ENCODE measurements around the gene DNAH14.
A peak's percentile ranks its signal among the peaks of the same experiment; 100 is the strongest.

DNAH14 gene

GRCh38 chr1:225374996-225375395 is 445.5 kb downstream of the DNAH14 start:
- H3K9me3 ChIP-seq (ENCODE audit: control insufficient read depth, insufficient read depth, low read depth, low read length), result no peaks in the 10 kb centered on the region
- no peaks in the 10 kb centered on the region for H3K36me3 ChIP-seq (ENCODE audit: control insufficient read depth in 2 of 2, insufficient read depth in 1 of 2, low read length in 2 of 2)
- no peak overlapping the region for H3K27ac ChIP-seq (ENCODE audit: extremely low read depth, low read depth, low read length)
- CTCF ChIA-PET, result interaction anchor here (1.2 kb wide), 1 partner anchor 13 kb away, joined by 4 read pairs; no protein-coding TSS in a partner anchor
- H3K4me3 ChIP-seq (ENCODE audit: low read depth, low read length), result no peak overlapping the region
- peaks cover 5% of the 10 kb centered on the region; the same call in 1 of the 2 replicates for H3K4me1 ChIP-seq (ENCODE audit: control insufficient read depth, insufficient read depth, low read length)
- POLR2A ChIA-PET, result no interaction called here
- TF ChIP-seq ZSCAN16 (tag by site-specific recombination; IDR thresholded peaks at IDR 0.05) (no peak), ZNF664 (tag by site-specific recombination; IDR thresholded peaks at IDR 0.05) (peak; percentile 28; the same call in 1 of the 2 replicates), ZNF132 (tag by site-specific recombination; IDR thresholded peaks at IDR 0.05; ENCODE audit: borderline replicate concordance) (no peak)

GRCh38 chr1:225378880-225379279 is 449.4 kb downstream of the DNAH14 start:
- H3K9me3 ChIP-seq (ENCODE audit: control insufficient read depth, insufficient read depth, low read depth, low read length), result no peaks in the 10 kb centered on the region
- POLR2A ChIA-PET, result interaction anchor here (0.6 to 1.4 kb wide), 3 partner anchors 8 to 621 kb away, joined by 3 to 5 read pairs (median 3); no protein-coding TSS in a partner anchor
- TF ChIP-seq ZSCAN30 (tag by site-specific recombination; IDR thresholded peaks at IDR 0.05), result peak; percentile 97
- TF ChIP-seq PRDM6 (tag by site-specific recombination; IDR thresholded peaks at IDR 0.05), result 0 out of 2 replicates have a peak, but pooled peaks have one; percentile 33
- no peak for TF ChIP-seq ZNF623 (tag by site-specific recombination; IDR thresholded peaks at IDR 0.05)
- no peak for TF ChIP-seq BCL6B (tag by site-specific recombination; IDR thresholded peaks at IDR 0.05)
- TF ChIP-seq ZNF561 (tag by site-specific recombination; IDR thresholded peaks at IDR 0.05; ENCODE audit: borderline replicate concordance), result peak; percentile 63; the same call in 1 of the 2 replicates
- no peak for TF ChIP-seq ZNF560 (tag by site-specific recombination; IDR thresholded peaks at IDR 0.05; ENCODE audit: borderline replicate concordance)
- TF ChIP-seq ZNF664 (tag by site-specific recombination; IDR thresholded peaks at IDR 0.05), result no peak
- TF ChIP-seq ZNF768 (tag by site-specific recombination; IDR thresholded peaks at IDR 0.05), result no peak
- no peak for TF ChIP-seq ZNF426 (tag by site-specific recombination; IDR thresholded peaks at IDR 0.05)
- TF ChIP-seq ZNF48 (tag by site-specific recombination; IDR thresholded peaks at IDR 0.05), result no peak
- peak; percentile 42 for TF ChIP-seq ZBTB21 (tag by site-specific recombination; IDR thresholded peaks at IDR 0.05)
- TF ChIP-seq ZNF449 (tag by site-specific recombination; IDR thresholded peaks at IDR 0.05), result no peak; the same call in 1 of the 2 replicates
- peak; percentile 6; the same call in 1 of the 2 replicates for TF ChIP-seq GLI2 (tag by site-specific recombination; IDR thresholded peaks at IDR 0.05; ENCODE audit: borderline replicate concordance, low read depth)
- no peak for TF ChIP-seq ZNF23 (tag by site-specific recombination; IDR thresholded peaks at IDR 0.05; ENCODE audit: borderline replicate concordance)
- TF ChIP-seq ZNF391 (tag by site-specific recombination; IDR thresholded peaks at IDR 0.05; ENCODE audit: borderline replicate concordance, low read depth), result no peak
- no peak for TF ChIP-seq ZNF510 (tag by site-specific recombination; IDR thresholded peaks at IDR 0.05; ENCODE audit: insufficient replicate concordance)
- TF ChIP-seq ZNF692 (tag by site-specific recombination; IDR thresholded peaks at IDR 0.05), result peak; percentile 71; the same call in 1 of the 2 replicates
- no peak for TF ChIP-seq ZSCAN16 (tag by site-specific recombination; IDR thresholded peaks at IDR 0.05)
- no peak for TF ChIP-seq ZNF114 (tag by site-specific recombination; IDR thresholded peaks at IDR 0.05)
- TF ChIP-seq ZBTB26 (tag by site-specific recombination; optimal IDR thresholded peaks at IDR 0.05), result no peak
- peak; percentile 62; the same call in 1 of the 2 replicates for TF ChIP-seq ZNF2 (tag by site-specific recombination; IDR thresholded peaks at IDR 0.05)
- no peak for TF ChIP-seq ZNF211 (tag by site-specific recombination; IDR thresholded peaks at IDR 0.05; ENCODE audit: low read depth)
- peak; percentile 85 for TF ChIP-seq ZIC2 (tag by site-specific recombination; IDR thresholded peaks at IDR 0.05)
- peak; percentile 95 for TF ChIP-seq SP7 (tag by site-specific recombination; IDR thresholded peaks at IDR 0.05)
- peak; percentile 13; the same call in 1 of the 2 replicates for TF ChIP-seq ZSCAN4 (tag by site-specific recombination; IDR thresholded peaks at IDR 0.05)

More at GRCh38 chr1:225378880-225379279, 449.4 kb downstream of the DNAH14 start:
- H3K27ac ChIP-seq (ENCODE audit: extremely low read depth, low read depth, low read length), result no peak overlapping the region
- peaks cover 5% of the 10 kb centered on the region; the same call in 1 of the 2 replicates for H3K4me1 ChIP-seq (ENCODE audit: control insufficient read depth, insufficient read depth, low read length)
- H3K4me3 ChIP-seq (ENCODE audit: low read depth, low read length), result no peak overlapping the region
- H3K36me3 ChIP-seq (ENCODE audit: control insufficient read depth in 2 of 2, insufficient read depth in 1 of 2, low read length in 2 of 2), result no peaks in the 10 kb centered on the region
- CTCF ChIA-PET, result interaction anchor here (0.6 to 0.8 kb wide), 4 partner anchors 12 to 264 kb away, joined by 3 read pairs; no protein-coding TSS in a partner anchor
